Tongue (tissue), 2 donors: ENCODE measurements around the gene BMERB1. TPM values are rescaled to one million over a fixed set of nuclear protein-coding genes. Genes with fewer than 3 reads are reported as not detected.
"Not testable (repeated sequence)": the region's sequence is repeated elsewhere in the genome, so short reads cannot be mapped to it uniquely, and the experiment has no call there.

Experiments used
- DNase-seq: peaks from one replicate; pipeline ENCODE4 v3.0.0-alpha.2; 2015
- total RNA-seq: library from RNA; depleted of rRNA; stranded (reverse); fragments of >200 nt; gene quantifications from one replicate; pipeline ENCODE4 v1.2.3, GENCODE V29; 2014

Gene BMERB1
- total RNA-seq, 1 donor from 2014 or later: 31.4 TPM

GRCh38 chr16:15464401-15465186, 30.2 kb downstream of the BMERB1 start:
- DNase-seq: no peak

- no peak for DNase-seq
Measured at GRCh38 chr16:15466131-15466530, 31.7 kb downstream of the BMERB1 start.

- no peak for DNase-seq
Measured at GRCh38 chr16:15466886-15467781, 32.7 kb downstream of the BMERB1 start.

- DNase-seq: not testable (repeated sequence)
Measured at GRCh38 chr16:15476971-15477370, 42.6 kb downstream of the BMERB1 start.

GRCh38 chr16:15477802-15478201, 43.4 kb downstream of the BMERB1 start:
- no peak for DNase-seq

GRCh38 chr16:15482068-15482747, 47.8 kb downstream of the BMERB1 start:
- DNase-seq: peak; percentile 28

- no peak for DNase-seq
Measured at GRCh38 chr16:15482748-15483298, 48.4 kb downstream of the BMERB1 start.

- no peak for DNase-seq
Measured at GRCh38 chr16:15483857-15484256, 49.5 kb downstream of the BMERB1 start.

- no peak for DNase-seq
Measured at GRCh38 chr16:15484662-15485061, 50.3 kb downstream of the BMERB1 start.

- no peak for DNase-seq
Measured at GRCh38 chr16:15485175-15485574, 50.8 kb downstream of the BMERB1 start.

GRCh38 chr16:15486661-15487060, 52.3 kb downstream of the BMERB1 start:
- no peak for DNase-seq

- DNase-seq: no peak
Measured at GRCh38 chr16:15487336-15488284, 53.2 kb downstream of the BMERB1 start.

- DNase-seq: no peak
Measured at GRCh38 chr16:15489016-15489415, 54.6 kb downstream of the BMERB1 start.

- no peak for DNase-seq
Measured at GRCh38 chr16:15490123-15490711, 55.8 kb downstream of the BMERB1 start.

GRCh38 chr16:15491411-15491810, 57.0 kb downstream of the BMERB1 start:
- DNase-seq: no peak

- DNase-seq: no peak
Measured at GRCh38 chr16:15492091-15492740, 57.8 kb downstream of the BMERB1 start.

- peak; percentile 68 for DNase-seq
Measured at GRCh38 chr16:15493466-15494180, 59.2 kb downstream of the BMERB1 start.

GRCh38 chr16:15494236-15494635, 59.8 kb downstream of the BMERB1 start:
- no peak for DNase-seq

- DNase-seq: no peak
Measured at GRCh38 chr16:15495898-15496297, 61.5 kb downstream of the BMERB1 start.
